ENCODE data around the gene ACAP2.

DNA sequence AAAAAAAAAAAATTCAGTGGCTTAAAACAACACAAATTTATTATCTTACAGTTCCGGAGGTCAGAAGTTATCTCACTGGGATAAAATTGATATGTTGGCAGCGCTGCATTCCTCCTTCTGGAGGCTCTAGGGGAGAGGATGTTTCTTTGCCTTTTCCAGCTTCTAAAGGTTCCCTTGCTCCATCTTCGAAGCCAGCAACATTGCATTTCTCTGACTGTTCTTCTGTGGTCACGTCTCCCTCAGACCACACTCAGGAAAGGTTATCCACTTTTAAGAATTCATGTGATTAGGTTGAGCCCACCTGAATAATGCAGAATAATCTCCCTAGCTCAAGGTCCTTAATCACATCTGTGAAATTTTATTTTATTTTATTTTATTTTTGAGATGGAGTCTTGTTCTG lies 23.4 kb upstream of the ACAP2 start:
- TF ChIP-seq, protein P1, sequence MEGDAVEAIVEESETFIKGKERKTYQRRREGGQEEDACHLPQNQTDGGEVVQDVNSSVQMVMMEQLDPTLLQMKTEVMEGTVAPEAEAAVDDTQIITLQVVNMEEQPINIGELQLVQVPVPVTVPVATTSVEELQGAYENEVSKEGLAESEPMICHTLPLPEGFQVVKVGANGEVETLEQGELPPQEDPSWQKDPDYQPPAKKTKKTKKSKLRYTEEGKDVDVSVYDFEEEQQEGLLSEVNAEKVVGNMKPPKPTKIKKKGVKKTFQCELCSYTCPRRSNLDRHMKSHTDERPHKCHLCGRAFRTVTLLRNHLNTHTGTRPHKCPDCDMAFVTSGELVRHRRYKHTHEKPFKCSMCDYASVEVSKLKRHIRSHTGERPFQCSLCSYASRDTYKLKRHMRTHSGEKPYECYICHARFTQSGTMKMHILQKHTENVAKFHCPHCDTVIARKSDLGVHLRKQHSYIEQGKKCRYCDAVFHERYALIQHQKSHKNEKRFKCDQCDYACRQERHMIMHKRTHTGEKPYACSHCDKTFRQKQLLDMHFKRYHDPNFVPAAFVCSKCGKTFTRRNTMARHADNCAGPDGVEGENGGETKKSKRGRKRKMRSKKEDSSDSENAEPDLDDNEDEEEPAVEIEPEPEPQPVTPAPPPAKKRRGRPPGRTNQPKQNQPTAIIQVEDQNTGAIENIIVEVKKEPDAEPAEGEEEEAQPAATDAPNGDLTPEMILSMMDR (conservative IDR thresholded peaks at IDR 0.05): no peak
- no peak for TF ChIP-seq ZFX (IDR thresholded peaks at IDR 0.05)
